HG03045 (cell line): ENCODE results near the gene NKX2-3.

ENCODE experiments used
- ATAC-seq: cut with Tn5 transposase; IDR thresholded peaks from one replicate; pipeline ENCODE4 v1.9.1; 2021; ENCODE audit warnings: mild to moderate bottlenecking, moderate library complexity; ENCODE audit not compliant: unreplicated experiment

NKX2-3 gene

GRCh38 chr10:99537989-99538917 lies 5.5 kb downstream of the NKX2-3 start:
- ATAC-seq, result no peak

- no peak for ATAC-seq
These were observed 6.4 kb downstream of the NKX2-3 start for GRCh38 chr10:99539120-99539519.

GRCh38 chr10:99539820-99540219 lies 7.1 kb downstream of the NKX2-3 start:
- no peak for ATAC-seq

- no peak for ATAC-seq
These were observed 7.5 kb downstream of the NKX2-3 start for GRCh38 chr10:99540306-99540656.

- no peak for ATAC-seq
These were observed 8.2 kb downstream of the NKX2-3 start for GRCh38 chr10:99540657-99541531.

- no peak for ATAC-seq
These were observed 11.6 kb downstream of the NKX2-3 start for GRCh38 chr10:99544322-99544721.

- no peak for ATAC-seq
These were observed 15.3 kb downstream of the NKX2-3 start for GRCh38 chr10:99548041-99548530.

GRCh38 chr10:99551158-99551557 lies 18.4 kb downstream of the NKX2-3 start:
- ATAC-seq, result no peak

GRCh38 chr10:99551616-99552015 lies 18.9 kb downstream of the NKX2-3 start:
- no peak for ATAC-seq

- no peak for ATAC-seq
These were observed 22.6 kb downstream of the NKX2-3 start for GRCh38 chr10:99555371-99555770.

- ATAC-seq, result peak; percentile 79
These were observed 23.2 kb downstream of the NKX2-3 start for GRCh38 chr10:99555825-99556523.

- no peak for ATAC-seq
These were observed 24.3 kb downstream of the NKX2-3 start for GRCh38 chr10:99557044-99557443.

GRCh38 chr10:99558708-99559107 lies 26.0 kb downstream of the NKX2-3 start:
- no peak for ATAC-seq

- no peak for ATAC-seq
These were observed 27.8 kb downstream of the NKX2-3 start for GRCh38 chr10:99560277-99561126.

GRCh38 chr10:99562631-99563030 lies 29.9 kb downstream of the NKX2-3 start:
- ATAC-seq, result no peak

GRCh38 chr10:99564361-99564760 lies 31.6 kb downstream of the NKX2-3 start:
- no peak for ATAC-seq

- no peak for ATAC-seq
These were observed 32.4 kb downstream of the NKX2-3 start for GRCh38 chr10:99565166-99565565.

- no peak for ATAC-seq
These were observed 36.7 kb downstream of the NKX2-3 start for GRCh38 chr10:99569253-99569939.

- no peak for ATAC-seq
These were observed 37.2 kb downstream of the NKX2-3 start for GRCh38 chr10:99569961-99570360.

- ATAC-seq, result no peak
These were observed 39.1 kb downstream of the NKX2-3 start for GRCh38 chr10:99571816-99572215.
